Liver (tissue), 9 donors: Measurements from ENCODE around the gene SYNGR4. TPM values are rescaled to one million over a fixed set of nuclear protein-coding genes. Genes with fewer than 3 reads are reported as not detected.

Experiments used
- DNase-seq: peaks from one replicate; pipeline ENCODE4 v3.0.0-alpha.2; 2017; ENCODE audit warnings: low spot score
- H3K27ac ChIP-seq, 2 donors: one replicate each; pipeline ENCODE4 v1.7.0; 2013; ENCODE audit warnings: inconsistent platforms in 2 of 2, low read length in 2 of 2, control low read depth in 1 of 2, low read depth in 1 of 2, mild to moderate bottlenecking in 1 of 2
- H3K27me3 ChIP-seq, 4 donors: one replicate each; pipeline versions ENCODE4 v1.6.1 to v1.7.0; 2013; ENCODE audit warnings: low read length in 3 of 4, inconsistent platforms in 1 of 4, mild to moderate bottlenecking in 1 of 4, moderate library complexity in 1 of 4; ENCODE audit not compliant: control insufficient read depth in 4 of 4, insufficient read depth in 4 of 4
- H3K36me3 ChIP-seq, 4 donors: one replicate each; pipeline versions ENCODE4 v1.6.1 to v1.7.0; 2013; ENCODE audit warnings: low read length in 3 of 4, mild to moderate bottlenecking in 3 of 4, low read depth in 1 of 4, moderate library complexity in 1 of 4; ENCODE audit not compliant: control insufficient read depth in 4 of 4, insufficient read depth in 3 of 4
- H3K4me1 ChIP-seq, 4 donors: one replicate each; pipeline versions ENCODE4 v1.6.1 to v1.7.0; 2013; ENCODE audit warnings: low read length in 3 of 4, mild to moderate bottlenecking in 3 of 4, moderate library complexity in 1 of 4; ENCODE audit not compliant: control insufficient read depth in 4 of 4, insufficient read depth in 4 of 4
- H3K4me3 ChIP-seq, 3 donors: one replicate each; pipeline versions ENCODE4 v1.6.1 to v1.7.0; 2013; ENCODE audit warnings: low read length in 3 of 3, control low read depth in 1 of 3, low read depth in 1 of 3, mild to moderate bottlenecking in 1 of 3
- H3K9ac ChIP-seq, 2 donors: one replicate each; pipeline ENCODE4 v1.7.0; 2013; ENCODE audit warnings: low read length in 2 of 2, mild to moderate bottlenecking in 2 of 2, moderate library complexity in 2 of 2, control low read depth in 1 of 2, low read depth in 1 of 2
- H3K9me3 ChIP-seq, 4 donors: one replicate each; pipeline versions ENCODE4 v1.6.1 to v1.7.0; 2013; ENCODE audit warnings: low read length in 3 of 4; ENCODE audit not compliant: control insufficient read depth in 4 of 4
- FOXA1 ChIP-seq: IDR thresholded peaks from 2 replicates; pipeline ENCODE4 v1.6.1; 2016; ENCODE audit warnings: antibody characterized with exemption
- FOXA2 ChIP-seq: IDR thresholded peaks from 2 replicates; pipeline ENCODE4 v1.6.1; 2016; ENCODE audit warnings: antibody characterized with exemption
- GABPA ChIP-seq, 2 donors: IDR thresholded peaks in 1 of 2; conservative IDR thresholded peaks in 1 of 2; 2 replicates each; pipeline ENCODE4 v1.6.1; 2016; ENCODE audit warnings: antibody characterized with exemption in 2 of 2, mild to moderate bottlenecking in 1 of 2, moderate library complexity in 1 of 2
- HNF4A ChIP-seq, 2 donors: conservative IDR thresholded peaks; 2 replicates each; pipeline ENCODE4 v1.6.1; 2016; ENCODE audit warnings: antibody characterized with exemption in 2 of 2, mild to moderate bottlenecking in 2 of 2
- MAX ChIP-seq: IDR thresholded peaks from 2 replicates; pipeline ENCODE4 v1.6.1; 2016; ENCODE audit warnings: antibody characterized with exemption
- NR2F2 ChIP-seq: IDR thresholded peaks from 2 replicates; pipeline ENCODE4 v1.6.1; 2016; ENCODE audit warnings: antibody characterized with exemption
- RAD21 ChIP-seq, 2 donors: IDR thresholded peaks; 2 replicates each; pipeline ENCODE4 v1.6.1; 2016; ENCODE audit warnings: antibody characterized with exemption in 2 of 2, mild to moderate bottlenecking in 2 of 2
- RXRA ChIP-seq, 2 donors: IDR thresholded peaks; 2 replicates each; pipeline ENCODE4 v1.6.1; 2017 to 2018; ENCODE audit warnings: antibody characterized with exemption in 2 of 2, mild to moderate bottlenecking in 1 of 2
- SP1 ChIP-seq: IDR thresholded peaks from 2 replicates; pipeline ENCODE4 v1.6.1; 2018; ENCODE audit warnings: antibody characterized with exemption, mild to moderate bottlenecking
- TAF1 ChIP-seq: conservative IDR thresholded peaks from 2 replicates; pipeline ENCODE4 v1.6.1; 2016; ENCODE audit warnings: antibody characterized with exemption, mild to moderate bottlenecking
- ZBTB33 ChIP-seq: IDR thresholded peaks from 2 replicates; pipeline ENCODE4 v1.6.1; 2016; ENCODE audit warnings: antibody characterized with exemption
- WGBS: extraction: QIAGEN DNeasy Blood & Tissue Kit; methylation state at CpG from one replicate; pipeline ENCODE4 v1.1.7; 2013; 5-methylcytosine and 5-hydroxymethylcytosine counted together
- polyA plus RNA-seq, 2 donors: library from polyadenylated mRNA; stranded (reverse) in 1 of 2; unstranded in 1 of 2; fragments of 200-250 nt in 1 of 2; fragments of >200 nt in 1 of 2; fragmentation: Nextera tagmentation in 1 of 2; extraction: Ambion mirVana in 1 of 2; gene quantifications; one replicate each; pipeline versions ENCODE4 v1.2.1 to v1.2.3, GENCODE V29; 2013 to 2015
- total RNA-seq, 2 donors: library from RNA; depleted of rRNA; stranded (reverse); fragments of >200 nt; gene quantifications; one replicate each; pipeline ENCODE4 v1.2.3, GENCODE V29; 2014
- TF ChIP-seq, protein P1 (sequence below): IDR thresholded peaks from 2 replicates; pipeline ENCODE4 v1.6.1; 2016; ENCODE audit warnings: antibody characterized with exemption
- donor health status: healthy.
- donor health status: healthy.
- donor health status: healthy.
- donor health status: healthy.
- donor health status: healthy.

The SYNGR4 gene
- total and polyA plus RNA-seq, 4 donors, result 0.09 TPM; not detected in 3

DNA sequence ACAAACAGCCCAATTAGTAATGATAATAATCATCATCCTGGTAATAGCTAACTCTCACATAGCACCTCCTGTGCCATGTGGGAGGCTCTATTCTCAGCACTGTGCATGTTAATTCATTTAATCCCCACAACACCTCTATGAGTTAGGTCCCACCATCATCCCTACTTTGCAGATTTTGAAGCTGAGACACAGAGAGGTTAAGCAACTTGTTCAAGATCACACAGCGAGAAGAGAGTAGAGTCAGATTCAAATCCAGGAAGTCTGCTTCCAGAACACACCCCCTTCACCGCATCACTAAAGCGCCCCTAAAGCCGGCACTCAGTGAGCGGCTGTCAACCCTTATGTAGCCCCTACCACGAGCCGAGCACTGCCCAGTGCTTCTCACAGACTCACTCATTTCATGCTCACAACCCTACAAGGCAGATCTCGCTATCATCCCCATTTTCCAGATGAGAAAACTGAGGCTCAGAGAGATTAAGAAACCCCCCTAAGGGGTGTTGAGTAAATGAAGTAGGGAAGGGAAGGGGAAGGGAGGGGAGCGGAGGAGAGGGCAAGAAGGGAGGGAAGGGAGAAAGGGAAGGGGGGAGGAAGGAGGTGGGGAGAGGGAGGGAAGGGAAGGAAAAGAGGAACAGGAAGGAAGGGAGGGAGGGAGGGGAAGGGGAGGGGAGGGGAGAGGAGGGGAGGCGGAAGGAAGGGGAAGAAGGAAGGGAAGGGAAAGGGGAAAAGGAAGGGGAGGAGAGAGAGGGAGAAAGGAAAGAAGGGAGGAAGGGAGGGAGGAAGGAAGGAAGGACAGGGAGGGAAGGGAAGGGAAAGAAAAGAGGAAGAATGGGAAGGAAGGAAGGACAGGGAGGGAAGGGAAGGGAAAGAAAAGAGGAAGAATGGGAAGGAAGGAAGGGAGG lies 22.4 kb upstream of the SYNGR4 start:
- no peaks in the 10 kb centered on the region for H3K9me3 ChIP-seq
- H3K36me3 ChIP-seq, result peaks cover 0 to 8% (median 5%) of the 10 kb centered on the region in 4 donors
- no peaks in the 10 kb centered on the region for H3K27me3 ChIP-seq
- DNase-seq, result no peak
- no peaks in the 10 kb centered on the region for H3K4me1 ChIP-seq
- H3K27ac ChIP-seq, result no peak overlapping the region
- no peak overlapping the region for H3K4me3 ChIP-seq
- WGBS, result 97% methylated on average over 10 of the region's 10 CpGs
- no peak for TF ChIP-seq MAX
- TF ChIP-seq TAF1, result no peak
- no peak for TF ChIP-seq FOXA2
- TF ChIP-seq FOXA1, result no peak
- TF ChIP-seq GABPA (IDR thresholded peaks at IDR 0.05 in 1 of 2, conservative IDR thresholded peaks at IDR 0.05 in 1 of 2), result no peak
- TF ChIP-seq, protein P1, sequence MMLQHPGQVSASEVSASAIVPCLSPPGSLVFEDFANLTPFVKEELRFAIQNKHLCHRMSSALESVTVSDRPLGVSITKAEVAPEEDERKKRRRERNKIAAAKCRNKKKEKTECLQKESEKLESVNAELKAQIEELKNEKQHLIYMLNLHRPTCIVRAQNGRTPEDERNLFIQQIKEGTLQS, result no peak
- TF ChIP-seq HNF4A (conservative IDR thresholded peaks at IDR 0.05), result no peak
- TF ChIP-seq RXRA (IDR thresholded peaks at IDR 0.05), result no peak
- H3K9ac ChIP-seq, result no peak overlapping the region

DNA sequence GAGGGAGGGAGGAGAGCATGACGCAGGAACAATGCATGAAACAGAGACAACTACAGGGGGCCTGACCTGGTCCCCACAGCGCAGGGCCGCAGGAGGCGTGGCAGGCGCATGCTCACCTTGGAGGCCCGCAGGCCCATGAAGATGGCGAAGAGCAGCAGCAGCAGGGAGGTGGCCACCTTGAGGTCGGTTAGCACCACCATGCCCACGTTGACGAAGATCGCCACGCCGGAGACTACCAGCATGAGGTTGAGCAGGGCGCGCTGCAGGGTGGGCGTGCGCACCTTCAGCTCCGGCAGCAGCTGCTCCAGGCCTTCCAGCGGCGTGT lies 21.8 kb upstream of the SYNGR4 start:
- DNase-seq, result no peak
- Histone ChIP-seq H3K9me3 (no peaks in the 10 kb centered on the region), H3K9ac (no peak overlapping the region)

More for the DNA sequence above, 21.8 kb upstream of the SYNGR4 start:
- 96% methylated on average over 20 of the region's 20 CpGs for WGBS
- Histone ChIP-seq H3K4me3 (no peak overlapping the region), H3K4me1 (no peaks in the 10 kb centered on the region), H3K36me3 (peaks cover 0 to 8% (median 4%) of the 10 kb centered on the region in 4 donors), H3K27me3 (no peaks in the 10 kb centered on the region), H3K27ac (no peak overlapping the region)
- no peak for TF ChIP-seq RAD21 (IDR thresholded peaks at IDR 0.05)
- TF ChIP-seq ZBTB33, result no peak
- no peak for TF ChIP-seq MAX
- TF ChIP-seq NR2F2, result no peak
- TF ChIP-seq GABPA (IDR thresholded peaks at IDR 0.05 in 1 of 2, conservative IDR thresholded peaks at IDR 0.05 in 1 of 2), result no peak
- TF ChIP-seq SP1, result no peak
- TF ChIP-seq HNF4A (conservative IDR thresholded peaks at IDR 0.05), result no peak
- no peak for TF ChIP-seq TAF1
